AG09309 (cell line): ENCODE results near the gene PCNX2.

Experiments used
- DNase-seq: peaks from one replicate; pipeline ENCODE4 v3.0.0-alpha.2; 2010; ENCODE audit warnings: low read depth
- H3K4me3 ChIP-seq: 2 replicates; pipeline ENCODE4 v1.5.1; 2011; ENCODE audit warnings: mild to moderate bottlenecking, low read depth, low read length, moderate library complexity; ENCODE audit not compliant: control insufficient read depth
- TF ChIP-seq, protein P1 (sequence below): IDR thresholded peaks from 2 replicates; pipeline ENCODE4 v1.5.1; 2011; ENCODE audit warnings: mild to moderate bottlenecking, low read depth, low read length, inconsistent platforms; ENCODE audit not compliant: insufficient read depth, control insufficient read depth; ENCODE audit errors: missing control alignments

The PCNX2 gene

DNA sequence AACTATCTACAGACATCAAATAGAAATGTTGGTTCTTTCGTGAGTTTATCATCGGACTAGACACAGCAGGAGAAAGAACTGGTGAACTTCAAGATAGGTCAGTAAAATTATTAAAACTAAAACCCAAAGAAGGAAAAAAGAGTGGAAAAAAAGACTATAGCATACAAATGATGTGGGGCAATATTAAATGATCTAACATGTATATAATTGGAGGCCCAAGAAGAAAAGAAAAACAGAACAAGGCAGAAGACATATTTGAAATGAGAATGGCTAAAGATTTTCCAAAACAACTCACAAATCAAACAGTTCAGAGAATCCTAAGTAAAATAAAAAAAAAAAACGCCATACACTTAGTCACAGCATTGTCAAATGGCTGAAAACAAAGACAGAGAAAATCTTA lies 101.8 kb downstream of the PCNX2 start:
- TF ChIP-seq, protein P1, sequence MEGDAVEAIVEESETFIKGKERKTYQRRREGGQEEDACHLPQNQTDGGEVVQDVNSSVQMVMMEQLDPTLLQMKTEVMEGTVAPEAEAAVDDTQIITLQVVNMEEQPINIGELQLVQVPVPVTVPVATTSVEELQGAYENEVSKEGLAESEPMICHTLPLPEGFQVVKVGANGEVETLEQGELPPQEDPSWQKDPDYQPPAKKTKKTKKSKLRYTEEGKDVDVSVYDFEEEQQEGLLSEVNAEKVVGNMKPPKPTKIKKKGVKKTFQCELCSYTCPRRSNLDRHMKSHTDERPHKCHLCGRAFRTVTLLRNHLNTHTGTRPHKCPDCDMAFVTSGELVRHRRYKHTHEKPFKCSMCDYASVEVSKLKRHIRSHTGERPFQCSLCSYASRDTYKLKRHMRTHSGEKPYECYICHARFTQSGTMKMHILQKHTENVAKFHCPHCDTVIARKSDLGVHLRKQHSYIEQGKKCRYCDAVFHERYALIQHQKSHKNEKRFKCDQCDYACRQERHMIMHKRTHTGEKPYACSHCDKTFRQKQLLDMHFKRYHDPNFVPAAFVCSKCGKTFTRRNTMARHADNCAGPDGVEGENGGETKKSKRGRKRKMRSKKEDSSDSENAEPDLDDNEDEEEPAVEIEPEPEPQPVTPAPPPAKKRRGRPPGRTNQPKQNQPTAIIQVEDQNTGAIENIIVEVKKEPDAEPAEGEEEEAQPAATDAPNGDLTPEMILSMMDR: no peak
- no peak for DNase-seq
- H3K4me3 ChIP-seq: no peak overlapping the region

- TF ChIP-seq, protein P1: no peak
- DNase-seq: no peak
- H3K4me3 ChIP-seq: no peak overlapping the region
These were observed 104.5 kb downstream of the PCNX2 start for GRCh38 chr1:233190987-233191386.

DNA sequence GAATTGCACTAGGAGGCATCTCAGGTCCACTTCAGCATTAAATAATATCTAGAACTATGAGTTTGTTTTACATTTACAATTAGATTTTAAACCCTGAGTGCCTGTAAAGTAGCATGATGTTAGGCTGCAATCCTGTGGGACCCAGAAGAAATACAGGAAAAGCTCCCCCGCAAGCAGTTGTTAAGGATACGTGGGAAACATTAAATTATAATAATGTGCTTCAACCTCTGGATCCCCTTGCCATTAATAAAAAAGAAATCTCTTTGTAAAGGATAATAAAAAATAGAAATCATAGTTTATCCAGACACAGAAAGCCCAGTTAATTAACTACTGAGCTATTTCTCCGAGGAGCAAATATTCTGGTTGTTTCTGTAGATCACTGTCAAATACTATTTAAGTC lies 106.0 kb downstream of the PCNX2 start:
- DNase-seq: no peak
- H3K4me3 ChIP-seq: no peak overlapping the region
- TF ChIP-seq, protein P1: no peak

- no peak overlapping the region for H3K4me3 ChIP-seq
- no peak for DNase-seq
- TF ChIP-seq, protein P1: no peak
These were observed 107.5 kb downstream of the PCNX2 start for GRCh38 chr1:233188061-233188460.

DNA sequence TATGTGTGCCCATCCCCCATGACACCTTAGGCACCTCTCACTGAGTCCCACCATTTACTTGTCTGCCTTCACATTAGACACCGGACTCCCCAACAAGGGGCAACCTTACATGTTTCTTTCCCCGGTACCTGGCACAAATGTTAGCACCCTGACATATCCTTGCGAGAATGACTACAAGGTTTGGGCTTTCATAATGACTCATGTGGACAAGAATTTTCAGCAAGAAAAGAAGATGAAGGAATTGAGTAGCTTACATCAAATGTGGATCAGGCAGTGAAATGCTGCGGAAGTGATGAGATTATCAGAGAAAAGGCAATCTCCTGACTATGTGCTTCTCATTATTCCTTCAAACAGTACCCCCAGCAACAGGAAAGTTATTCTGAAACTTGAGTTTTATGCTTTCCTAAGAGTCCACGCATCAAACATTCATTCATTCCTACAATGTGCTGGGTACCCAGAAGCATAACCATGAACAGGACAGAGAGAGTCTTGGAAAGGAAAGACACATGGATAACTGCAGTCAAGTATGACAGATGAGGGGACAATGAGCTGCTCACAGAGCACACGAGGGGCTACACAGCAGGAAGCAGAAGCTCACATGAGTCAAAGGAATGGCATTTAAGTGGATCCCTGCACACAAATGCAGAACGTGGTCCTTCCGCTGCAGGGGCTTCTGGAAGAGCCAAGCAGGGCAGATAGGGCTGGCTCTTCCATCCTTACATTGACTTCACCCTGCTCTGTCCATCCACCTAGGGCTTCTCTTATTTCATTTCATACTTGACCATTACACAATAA lies 112.1 kb downstream of the PCNX2 start:
- H3K4me3 ChIP-seq: no peak overlapping the region
- no peak for DNase-seq
- TF ChIP-seq, protein P1: no peak

GRCh38 chr1:233182587-233182986 lies 112.9 kb downstream of the PCNX2 start:
- H3K4me3 ChIP-seq: no peak overlapping the region
- DNase-seq: no peak
- TF ChIP-seq, protein P1: no peak
